GM19023 (cell line): ENCODE results near the gene ZNF419.
A peak's percentile ranks its signal among the peaks of the same experiment; 100 is the strongest.
"Not testable (repeated sequence)": the region's sequence is repeated elsewhere in the genome, so short reads cannot be mapped to it uniquely, and the experiment has no call there.

Experiments
- ATAC-seq: cut with Tn5 transposase; IDR thresholded peaks from one replicate; pipeline ENCODE4 v1.9.1; 2021; ENCODE audit warnings: mild to moderate bottlenecking, moderate library complexity; ENCODE audit not compliant: unreplicated experiment

Gene ZNF419

DNA sequence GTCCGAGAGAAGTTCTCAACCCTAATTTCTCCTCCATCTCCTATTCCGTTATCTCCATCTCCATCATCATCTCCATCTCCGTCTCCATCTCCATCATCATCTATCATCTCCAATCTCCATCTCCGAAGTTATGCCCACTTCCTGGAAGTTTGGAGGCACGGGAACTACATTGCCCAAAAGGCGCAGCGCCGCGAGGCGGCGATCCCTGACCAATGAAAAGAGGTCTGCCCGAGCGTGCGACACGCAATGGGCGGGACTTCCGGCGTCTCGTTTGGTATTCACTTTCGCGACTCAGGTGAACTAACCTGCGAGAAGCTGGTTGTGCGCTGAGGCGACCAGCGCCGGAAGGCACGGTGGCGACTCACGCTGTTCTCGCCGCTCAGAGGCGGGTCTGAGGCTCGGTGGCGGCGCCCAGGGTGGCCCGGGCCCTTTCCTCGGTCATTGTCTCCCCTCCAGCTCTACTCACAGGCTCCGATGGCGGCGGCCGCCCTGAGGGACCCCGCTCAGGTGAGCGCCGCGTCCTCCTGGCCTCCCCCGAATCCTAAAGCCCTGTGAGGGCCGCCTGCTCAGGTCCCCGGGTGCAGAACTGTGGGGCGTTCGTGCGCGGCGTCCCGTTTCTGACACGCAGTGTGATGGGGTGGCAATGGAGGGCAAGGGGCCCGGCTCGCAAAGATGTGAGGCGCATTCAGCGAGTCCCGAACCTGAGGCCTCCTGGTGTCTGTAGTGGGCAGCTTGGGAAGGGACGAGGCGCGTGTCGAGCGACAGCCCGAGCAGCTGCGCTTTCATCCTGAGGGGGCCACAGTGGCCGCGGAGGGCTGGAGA is at the start of gene ZNF419:
Gene ZNF419, plus strand, starts transcription at position 274 of the 822 bp plus-strand sequence. Its CDS starts 201 bp downstream, at position 475.
- peak; percentile 96 for ATAC-seq

DNA sequence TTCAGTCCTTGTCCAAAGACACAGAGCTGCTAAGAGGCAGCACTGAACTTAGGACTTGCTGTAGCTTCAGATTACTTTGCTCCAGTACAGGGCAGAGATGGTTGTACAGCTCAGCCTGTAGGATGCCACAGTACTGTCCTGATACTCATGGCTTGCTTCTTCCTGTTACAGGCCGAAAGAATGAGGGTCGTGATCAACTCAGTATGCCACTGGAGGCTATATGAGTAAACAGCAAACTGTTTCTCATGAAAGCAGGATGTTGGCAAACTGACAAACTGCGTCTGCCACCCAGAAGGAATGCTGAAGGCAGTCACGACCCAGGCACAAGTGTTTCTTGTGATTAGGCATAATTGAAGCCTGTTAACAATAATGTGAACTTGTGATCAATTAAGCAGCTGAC is 49.6 kb upstream of the ZNF419 start:
- ATAC-seq: no peak

DNA sequence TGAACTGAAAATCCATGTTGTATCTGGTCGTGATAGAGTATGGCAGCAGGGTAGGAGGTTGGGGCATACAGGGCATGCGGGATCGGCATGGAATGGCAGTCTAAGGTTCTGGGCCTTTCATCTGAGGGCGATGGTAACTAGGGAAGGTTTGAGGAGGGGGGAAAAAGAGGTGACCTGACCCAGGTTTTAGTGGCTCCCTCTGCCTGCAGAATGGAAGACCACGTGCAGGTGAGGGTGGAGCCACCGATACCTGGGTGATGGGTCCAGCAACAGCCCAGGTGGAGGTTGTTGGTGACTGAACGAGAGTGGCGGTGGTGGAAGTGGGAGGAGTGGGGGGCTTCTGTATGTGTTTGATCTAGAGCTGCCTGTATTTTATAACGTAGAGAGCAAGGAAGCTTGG is 48.6 kb upstream of the ZNF419 start:
- no peak for ATAC-seq

DNA sequence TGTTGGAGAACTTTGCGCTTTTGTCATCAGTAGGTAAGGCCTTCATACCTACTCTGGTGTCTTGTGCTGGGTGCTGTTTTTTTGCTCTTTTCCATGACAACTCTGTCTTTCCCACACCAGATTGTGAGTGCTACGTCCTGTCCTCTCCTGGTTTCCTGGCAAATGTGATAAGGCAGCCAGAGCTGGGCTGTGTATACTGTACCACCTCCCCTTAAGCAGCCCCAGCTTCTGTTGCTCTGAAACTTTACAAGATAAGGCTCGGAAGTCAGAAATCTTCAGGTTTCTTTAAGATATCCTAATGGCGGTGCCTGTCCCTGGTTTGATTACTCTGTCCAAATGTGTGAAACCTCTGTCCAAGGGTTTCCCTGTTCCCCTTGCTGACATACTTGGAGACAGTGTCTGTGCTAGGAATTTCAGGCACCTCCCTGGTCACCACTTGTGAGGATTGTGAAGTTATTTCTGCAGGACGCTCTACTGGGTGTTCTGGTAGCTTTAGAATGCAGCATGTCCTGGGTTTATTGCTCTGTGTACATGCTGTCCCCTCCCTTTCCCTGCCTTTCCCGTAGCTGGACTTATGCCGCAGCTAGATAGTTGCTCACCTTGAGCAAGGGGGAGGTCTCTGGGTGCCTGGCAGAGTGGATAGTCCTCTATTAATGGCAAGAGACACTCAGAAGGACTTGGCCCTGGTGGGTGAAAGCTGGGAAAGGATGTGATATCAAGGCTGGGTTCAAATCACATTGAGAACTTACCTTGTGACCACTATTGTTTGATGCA is 45.4 kb upstream of the ZNF419 start:
- ATAC-seq: no peak

DNA sequence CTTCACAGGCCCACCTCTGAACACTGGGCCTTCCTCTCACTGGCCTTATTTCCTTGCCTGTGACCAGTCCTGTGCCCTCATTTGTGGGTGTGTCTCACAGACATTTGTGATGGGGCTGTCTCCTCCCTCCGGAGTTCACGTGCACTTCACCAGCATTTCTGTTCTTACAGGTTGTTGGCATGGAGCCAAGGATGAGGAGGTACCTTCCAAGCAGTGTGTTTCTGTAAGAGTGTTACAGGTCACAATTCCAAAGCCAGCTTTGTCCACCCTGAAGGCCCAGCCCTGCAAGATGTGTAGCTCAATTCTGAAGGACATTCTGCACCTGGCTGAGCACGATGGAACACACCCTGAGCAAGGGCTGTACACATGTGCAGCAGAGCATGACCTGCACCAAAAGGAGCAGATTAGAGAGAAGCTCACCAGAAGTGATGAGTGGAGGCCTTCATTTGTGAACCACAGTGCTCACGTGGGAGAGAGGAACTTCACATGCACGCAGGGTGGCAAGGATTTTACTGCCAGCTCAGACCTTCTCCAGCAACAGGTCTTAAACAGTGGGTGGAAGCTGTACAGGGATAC is 44.3 kb upstream of the ZNF419 start:
- ATAC-seq: no peak

DNA sequence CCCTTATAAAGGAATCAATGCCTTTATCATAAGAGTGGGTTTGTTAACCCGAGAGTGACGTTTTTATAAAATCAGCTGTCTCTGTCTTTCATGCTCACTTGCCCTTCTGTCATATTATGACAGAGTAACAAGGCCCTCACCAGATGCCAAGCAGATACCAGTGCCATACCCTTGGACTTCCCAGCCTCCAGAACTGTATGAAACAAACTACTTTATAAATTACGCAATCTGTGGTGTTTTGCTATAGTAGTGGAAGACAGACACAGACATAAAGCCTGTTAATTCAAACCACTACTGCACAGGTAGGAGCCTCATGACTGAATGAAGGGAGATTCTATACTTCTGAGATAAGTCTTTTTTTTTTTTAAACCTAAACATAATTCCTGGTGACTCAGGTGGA is 35.2 kb upstream of the ZNF419 start:
- ATAC-seq: no peak

DNA sequence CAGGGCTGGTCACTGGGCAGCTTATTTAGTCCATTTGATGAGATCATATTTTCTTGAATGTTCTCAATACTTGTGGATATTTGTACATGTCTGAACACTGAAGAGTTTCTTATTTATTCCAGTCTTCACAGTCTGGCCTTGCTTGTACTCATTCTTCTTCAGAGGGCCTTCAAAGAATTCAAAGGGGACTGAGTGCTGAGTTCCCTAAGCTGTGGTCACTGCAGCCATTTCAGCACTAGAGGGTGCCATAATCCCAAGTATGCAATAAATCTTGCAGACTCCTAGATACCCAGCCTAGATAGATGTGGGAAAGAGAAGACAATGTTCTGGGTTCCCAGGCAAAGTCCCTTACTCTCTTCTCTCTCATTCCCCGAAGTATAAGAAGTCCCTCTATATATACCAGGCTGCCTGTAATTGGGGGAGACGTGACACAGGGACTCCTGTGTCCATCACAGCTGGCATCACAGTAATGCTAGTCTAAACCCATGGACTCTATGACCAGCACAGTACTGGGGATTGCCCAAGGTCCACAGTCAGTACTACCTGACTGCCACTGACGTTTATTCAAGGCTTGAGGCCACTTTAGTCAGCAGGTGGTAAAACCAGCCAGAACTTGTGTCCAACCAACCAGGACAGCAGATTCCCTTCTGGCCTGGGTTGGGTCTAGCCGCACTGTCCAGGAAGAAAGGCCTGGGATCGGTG is 21.7 kb upstream of the ZNF419 start:
- ATAC-seq: no peak

DNA sequence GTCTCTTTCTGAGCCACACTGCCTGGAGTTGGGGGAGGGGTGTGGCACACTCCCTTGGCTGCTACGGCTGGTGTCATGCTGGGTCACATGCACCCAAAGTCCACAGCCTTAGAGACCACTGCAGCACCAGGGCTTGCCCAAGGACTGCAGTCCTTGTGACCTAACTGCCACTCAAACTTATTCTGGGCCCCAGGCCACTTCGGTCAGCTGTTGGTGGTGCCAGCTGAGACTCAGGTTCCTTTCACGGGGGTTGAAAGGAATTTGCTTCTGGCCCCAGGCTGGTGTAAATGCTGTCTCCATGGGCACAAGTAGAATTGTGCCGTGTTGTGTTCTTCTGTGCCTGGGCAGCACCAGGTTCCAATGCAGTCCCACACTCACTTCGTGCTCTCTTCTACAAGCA is 21.1 kb upstream of the ZNF419 start:
- no peak for ATAC-seq

DNA sequence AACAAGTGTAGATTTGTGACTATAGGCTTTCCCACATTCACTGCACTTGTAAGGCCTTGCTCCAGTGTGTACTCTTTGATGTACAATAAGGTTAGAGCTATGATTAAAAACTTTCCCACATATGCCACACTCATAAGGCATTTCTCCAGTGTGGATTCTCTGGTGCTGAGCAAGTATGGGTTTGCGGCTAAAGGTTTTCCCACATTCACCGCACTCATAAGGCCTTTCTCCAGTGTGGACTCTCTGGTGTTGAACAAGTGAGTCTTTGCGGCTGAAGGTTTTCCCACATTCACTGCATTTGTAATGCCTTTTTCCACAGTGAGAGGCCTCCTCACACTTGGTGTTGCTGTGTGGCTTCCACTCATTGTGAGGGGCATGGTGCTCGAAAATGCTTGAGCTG is 13.9 kb upstream of the ZNF419 start:
- ATAC-seq: no peak

DNA sequence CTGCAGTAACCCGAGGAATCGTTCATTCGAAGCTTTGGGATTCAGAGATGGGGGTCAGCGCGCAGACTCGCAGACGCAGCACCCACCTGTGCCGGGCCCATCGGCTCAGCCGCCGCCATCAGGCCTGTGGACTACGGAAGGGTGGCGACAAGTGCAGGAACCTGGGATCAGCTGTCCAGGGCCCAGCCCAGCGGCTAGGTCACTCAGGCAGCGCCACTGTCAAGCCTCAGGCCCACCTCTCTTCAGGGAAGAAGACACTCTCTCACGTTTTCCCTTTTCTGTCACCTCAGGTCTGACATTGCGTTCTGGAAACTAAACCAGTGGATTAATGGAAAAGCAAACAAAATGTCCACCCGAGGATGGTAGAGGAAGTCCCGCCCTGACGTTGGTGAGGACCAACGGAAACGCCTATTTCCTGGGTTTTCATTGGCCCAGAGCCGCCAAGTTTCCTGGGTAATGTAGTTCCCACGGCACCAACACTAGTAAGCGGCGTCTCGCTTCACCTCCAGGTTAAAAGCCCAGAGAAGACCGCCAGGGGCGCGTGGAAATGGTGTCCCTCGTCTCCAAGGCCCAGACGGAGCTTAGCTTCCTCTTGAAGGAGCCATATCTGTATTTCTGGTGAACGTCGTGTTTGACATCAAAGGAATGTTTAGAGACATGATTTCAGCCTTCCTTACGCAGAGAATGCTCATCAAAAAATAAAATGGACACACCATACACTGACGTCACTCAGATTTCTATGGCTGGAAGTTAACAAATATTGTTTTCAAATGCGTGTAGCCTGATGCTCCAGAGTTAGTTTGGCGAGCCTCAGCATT is 10.2 kb upstream of the ZNF419 start, which contains the start of gene ZNF772:
Gene ZNF772, minus strand, starts transcription at position 376 of the 818 bp plus-strand sequence. Its CDS starts 257 bp downstream, at position 119.
- peak; percentile 93 for ATAC-seq

DNA sequence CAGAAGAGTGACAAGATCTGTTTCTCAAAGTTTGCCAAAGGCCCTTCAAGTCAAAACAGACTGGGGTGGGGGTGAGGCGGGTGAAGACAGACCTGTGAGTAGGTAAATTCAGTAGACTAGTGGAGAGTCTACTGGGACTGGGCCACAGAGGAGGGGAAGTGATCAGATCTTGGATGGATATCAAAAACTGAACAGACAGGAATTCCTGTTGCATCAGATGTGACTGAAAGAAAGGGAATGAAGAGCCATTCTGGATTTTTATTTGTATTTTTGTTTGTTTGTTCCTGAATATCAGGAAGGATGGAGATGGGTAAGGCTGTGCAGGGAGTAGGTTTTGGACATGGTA is 722 bp downstream of the ZNF419 start:
- ATAC-seq: not testable (repeated sequence)

DNA sequence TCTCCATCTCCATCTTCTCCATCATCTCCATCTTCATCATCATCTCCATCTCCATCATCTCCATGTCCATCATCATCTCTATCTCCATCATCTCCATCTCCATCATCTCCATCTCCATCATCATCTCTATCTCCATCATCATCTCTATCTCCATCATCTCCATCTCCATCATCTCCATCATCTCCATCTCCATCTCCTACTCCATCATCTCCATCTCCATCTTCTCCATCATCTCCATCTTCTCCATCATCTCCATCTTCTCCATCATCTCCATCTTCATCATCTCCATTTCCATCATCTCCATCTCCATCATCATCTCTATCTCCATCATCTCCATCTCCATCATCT is 11.8 kb downstream of the ZNF419 start:
- not testable (repeated sequence) for ATAC-seq

DNA sequence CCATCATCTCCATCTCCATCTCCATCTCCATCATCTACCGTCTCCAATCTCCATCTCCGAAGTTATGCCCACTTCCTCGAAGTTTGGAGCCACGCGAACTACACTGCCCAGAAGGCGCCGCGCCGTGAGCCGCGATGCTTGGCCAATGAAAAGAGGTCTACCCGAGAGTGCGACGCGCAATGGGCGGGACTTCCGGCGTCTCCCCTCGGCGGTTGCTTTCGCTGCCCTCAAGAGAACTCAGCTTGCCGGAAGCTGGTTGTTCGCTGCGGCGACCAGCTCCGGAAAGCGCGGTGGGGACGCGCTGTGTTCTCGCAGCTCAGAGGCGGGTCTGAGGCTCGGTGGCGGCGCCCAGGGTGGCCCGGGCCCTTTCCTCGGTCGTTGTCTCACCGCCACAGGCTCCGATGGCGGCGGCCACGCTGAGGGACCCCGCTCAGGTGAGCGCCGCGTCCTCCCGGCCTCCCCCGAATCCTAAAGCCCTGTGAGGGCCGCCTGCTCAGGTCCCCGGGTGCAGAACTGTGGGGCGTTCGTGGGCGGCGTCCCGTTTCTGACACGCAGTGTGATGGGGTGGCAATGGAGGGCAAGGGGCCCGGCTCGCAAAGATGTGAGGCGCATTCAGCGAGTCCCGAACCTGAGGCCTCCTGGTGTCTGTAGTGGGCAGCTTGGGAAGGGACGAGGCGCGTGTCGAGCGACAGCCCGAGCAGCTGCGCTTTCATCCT is 12.3 kb downstream of the ZNF419 start, which contains the start of gene ZNF773:
Gene ZNF773, plus strand, starts transcription at position 259 of the 716 bp plus-strand sequence. Its CDS starts 143 bp downstream, at position 402.
- ATAC-seq: peak; percentile 98

DNA sequence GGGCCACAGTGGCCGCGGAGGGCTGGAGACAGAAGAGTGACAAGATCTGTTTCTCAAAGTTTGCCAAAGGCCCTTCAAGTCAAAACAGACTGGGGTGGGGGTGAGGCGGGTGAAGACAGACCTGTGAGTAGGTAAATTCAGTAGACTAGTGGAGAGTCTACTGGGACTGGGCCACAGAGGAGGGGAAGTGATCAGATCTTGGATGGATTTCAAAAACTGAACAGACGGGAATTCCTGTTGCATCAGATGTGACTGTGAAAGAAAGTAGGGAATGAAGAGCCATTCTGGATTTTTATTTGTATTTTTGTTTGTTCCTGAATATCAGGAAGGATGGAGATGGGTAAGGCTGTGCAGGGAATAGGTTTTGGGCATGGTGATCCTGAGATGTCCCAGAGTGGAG is 12.8 kb downstream of the ZNF419 start:
- not testable (repeated sequence) for ATAC-seq

DNA sequence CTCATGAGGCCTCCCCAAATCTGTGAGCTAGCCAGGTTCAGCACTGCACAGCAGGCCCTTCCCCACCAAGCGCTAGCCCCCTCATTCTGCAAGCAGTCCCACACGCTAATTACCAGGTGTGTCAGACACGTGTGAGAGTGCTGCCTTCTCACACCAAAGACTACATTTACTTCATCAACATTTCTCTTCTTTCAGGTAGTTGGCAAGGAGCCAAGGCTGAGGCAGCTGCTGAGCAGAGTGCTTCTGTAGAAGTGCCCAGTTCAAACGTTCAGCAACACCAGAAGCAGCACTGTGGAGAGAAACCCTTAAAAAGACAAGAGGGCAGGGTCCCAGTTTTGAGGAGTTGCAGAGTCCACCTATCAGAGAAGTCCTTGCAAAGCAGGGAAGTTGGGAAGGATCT is 18.6 kb downstream of the ZNF419 start:
- ATAC-seq: no peak

DNA sequence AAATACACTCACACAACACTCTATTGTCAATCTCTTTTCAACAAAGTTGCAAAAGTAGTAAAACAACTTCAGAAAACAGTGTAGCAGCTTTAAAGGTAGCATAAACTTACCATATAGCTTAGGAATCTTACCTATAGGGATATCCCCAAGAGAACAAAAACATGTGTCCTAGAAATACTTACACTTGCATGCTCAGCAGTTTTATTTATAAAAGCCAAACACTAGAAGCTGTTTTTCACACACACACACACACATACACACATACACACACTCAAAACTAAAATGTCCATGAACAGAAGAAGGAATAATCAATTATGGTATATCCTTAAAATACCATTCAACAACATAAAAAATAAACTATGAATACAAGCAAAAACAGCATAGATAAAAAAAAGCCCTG is 23.9 kb downstream of the ZNF419 start:
- no peak for ATAC-seq

DNA sequence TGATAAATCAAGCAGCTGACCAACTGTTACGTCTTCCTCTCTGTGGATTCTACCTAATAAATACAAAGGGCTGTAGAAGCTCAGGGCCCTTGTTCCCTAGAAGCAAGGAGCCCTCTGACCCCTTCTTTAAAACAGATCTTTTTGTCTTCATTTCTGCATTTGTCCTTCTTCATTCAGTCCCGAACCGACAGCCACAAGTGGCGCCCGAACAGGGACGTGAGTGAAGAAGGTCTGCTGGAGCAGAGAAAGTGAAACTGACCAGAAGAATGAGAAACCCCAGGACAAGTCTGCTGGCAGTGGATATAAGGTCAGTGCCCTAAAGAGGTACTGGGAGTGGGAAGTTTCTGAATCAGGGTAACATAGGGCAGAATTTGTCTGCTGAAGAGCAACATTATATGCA is 25.3 kb downstream of the ZNF419 start:
- no peak for ATAC-seq

DNA sequence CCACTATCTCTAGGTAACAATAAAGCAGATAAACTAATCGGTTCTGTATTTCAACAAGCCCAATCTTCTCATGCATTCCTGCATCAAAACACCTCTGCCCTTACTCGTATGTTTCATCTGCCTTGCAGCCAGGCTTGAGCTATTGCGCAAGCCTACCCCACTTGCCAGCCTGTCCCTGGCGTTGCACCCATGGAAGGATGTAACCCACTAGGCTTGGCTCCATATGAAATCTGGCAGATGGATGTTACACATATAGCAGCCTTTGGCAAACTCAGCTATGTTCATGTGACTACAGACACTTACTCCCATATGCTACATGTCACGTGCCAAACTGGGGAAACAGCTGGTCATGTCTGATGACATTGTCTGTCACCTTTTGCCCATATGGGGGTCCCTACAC is 27.7 kb downstream of the ZNF419 start:
- no peak for ATAC-seq

DNA sequence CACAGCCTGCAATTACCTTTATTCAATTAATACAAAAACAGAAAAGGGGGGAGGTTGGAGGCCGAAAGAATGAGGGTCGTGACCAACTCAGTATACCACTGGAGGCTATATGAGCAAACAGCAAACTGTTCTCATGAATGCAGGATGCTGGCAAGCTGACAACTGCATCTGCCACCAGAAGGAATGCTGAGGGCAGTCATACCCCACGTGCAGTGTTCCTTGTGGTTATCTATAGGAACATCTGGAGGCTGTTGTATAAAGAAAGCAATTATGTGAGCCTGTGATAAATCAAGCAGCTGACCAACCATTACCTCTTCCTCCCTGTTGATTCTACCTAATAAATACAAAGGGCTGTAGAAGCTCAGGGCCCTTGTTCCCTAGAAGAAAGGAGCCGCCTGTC is 30.5 kb downstream of the ZNF419 start:
- not testable (repeated sequence) for ATAC-seq
